Endothelial cell of umbilical vein (primary cell): ENCODE measurements around the gene C13orf46. TPM values are rescaled to one million over a fixed set of nuclear protein-coding genes. Genes with fewer than 3 reads are reported as not detected.

Experiments
- BruUV-seq: library from RNA; stranded (reverse); fragments of 400-500 nt; replicated peaks from 2 replicates; lab custom pipeline; 2021; lab: Mats Ljungman, UMichigan
- CTCF ChIA-PET: fragments of 300-600, 350-600 bp; sonication (Branson Sonifier 250); formaldehyde crosslinking; loops from one replicate; lab custom pipeline; 2021; ENCODE audit warnings: antibody characterized with exemption, inconsistent platforms; lab: Charles Lee
- POLR2A ChIA-PET: fragments of 300-600, 350-600 bp; sonication (Branson Sonifier 250); formaldehyde crosslinking; loops from one replicate; lab custom pipeline; 2021; ENCODE audit warnings: antibody characterized with exemption, inconsistent platforms; lab: Charles Lee
- DNase-seq: peaks from one replicate; pipeline ENCODE4 v3.0.0-alpha.2; 2011; ENCODE audit warnings: low read depth, low spot score
- FAIRE-seq: peaks from 2 replicates; lab custom pipeline; 2011; peaks lifted over from hg19 to GRCh38; lab: Jason Lieb, UNC
- H2AFZ ChIP-seq: 2 replicates; pipeline ENCODE4 v1.6.0; 2012; ENCODE audit warnings: low read depth, low read length, control low read depth, inconsistent platforms
- H3K27ac ChIP-seq: 2 replicates; pipeline ENCODE4 v1.5.1; 2011; ENCODE audit warnings: low read depth, mild to moderate bottlenecking, control low read depth, low read length, moderate library complexity; ENCODE audit not compliant: insufficient read depth
- H3K27me3 ChIP-seq, 2 experiments: 2 replicates each; pipeline versions ENCODE4 v1.6.0 to v1.6.1; 2011; ENCODE audit warnings: low read length in 2 of 2, mixed read lengths in 1 of 2; ENCODE audit not compliant: control insufficient read depth in 2 of 2, insufficient read depth in 2 of 2
- H3K36me3 ChIP-seq, 2 experiments: 2 replicates in 1 of 2; 3 replicates in 1 of 2; pipeline ENCODE4 v1.5.1; 2011; ENCODE audit warnings: low read length in 2 of 2, mild to moderate bottlenecking in 1 of 2, moderate library complexity in 1 of 2; ENCODE audit not compliant: control insufficient read depth in 2 of 2, insufficient read depth in 2 of 2; ENCODE audit errors: extremely low read depth in 1 of 2
- H3K4me1 ChIP-seq: 3 replicates; pipeline ENCODE4 v1.5.1; 2011; ENCODE audit warnings: mild to moderate bottlenecking, low read length; ENCODE audit not compliant: control insufficient read depth, insufficient read depth; ENCODE audit errors: extremely low read depth
- H3K4me2 ChIP-seq: 2 replicates; pipeline ENCODE4 v1.6.1; 2011; ENCODE audit warnings: low read length, control low read depth, mixed read lengths; ENCODE audit not compliant: insufficient read depth
- H3K4me3 ChIP-seq, 3 experiments: fragments of 200-600 bp in 1 of 3; sonication (generic), shearing (Covaris generic) in 1 of 3; replicated peaks in 1 of 3; 2 replicates each; pipeline ENCODE4 v1.5.1; 2011 to 2016; ENCODE audit warnings: control low read depth in 3 of 3, low read length in 3 of 3, mild to moderate bottlenecking in 2 of 3, inconsistent platforms in 1 of 3, low read depth in 1 of 3, moderate library complexity in 1 of 3; ENCODE audit not compliant: insufficient read depth in 1 of 3
- H3K79me2 ChIP-seq: 2 replicates; pipeline ENCODE4 v1.6.0; 2012; ENCODE audit warnings: low read length, inconsistent platforms; ENCODE audit not compliant: control insufficient read depth, insufficient read depth
- H3K9ac ChIP-seq: replicated peaks from 2 replicates; pipeline ENCODE3; 2011; ENCODE audit warnings: low read length, control low read depth; ENCODE audit not compliant: insufficient read depth; ENCODE audit errors: extremely low read depth
- H3K9me1 ChIP-seq: replicated peaks from 3 replicates; pipeline ENCODE4 v1.6.0; 2011; ENCODE audit warnings: mild to moderate bottlenecking, low read length; ENCODE audit not compliant: control insufficient read depth, insufficient read depth; ENCODE audit errors: extremely low read depth
- H3K9me3 ChIP-seq: replicated peaks from 2 replicates; pipeline ENCODE4 v1.5.1; 2012; ENCODE audit warnings: low read length, inconsistent platforms; ENCODE audit not compliant: control insufficient read depth, insufficient read depth
- H4K20me1 ChIP-seq: replicated peaks from 2 replicates; pipeline ENCODE3; 2011; ENCODE audit warnings: mild to moderate bottlenecking, low read length; ENCODE audit not compliant: control insufficient read depth, insufficient read depth; ENCODE audit errors: extremely low read depth
- CTCF ChIP-seq, 2 donors: IDR thresholded peaks; 1 replicate in 1 of 2; 2 replicates in 1 of 2; pipeline ENCODE4 v1.5.1; 2011; ENCODE audit warnings: low read length in 2 of 2, mild to moderate bottlenecking in 2 of 2, moderate library complexity in 2 of 2, control low read depth in 1 of 2, inconsistent platforms in 1 of 2, low read depth in 1 of 2; ENCODE audit not compliant: insufficient read depth in 1 of 2; ENCODE audit errors: extremely low read depth in 1 of 2
- EZH2 ChIP-seq: IDR thresholded peaks from 2 replicates; pipeline ENCODE4 v1.6.1; 2012; ENCODE audit warnings: borderline replicate concordance, low read depth, mild to moderate bottlenecking, moderate library complexity, low read length, inconsistent platforms; ENCODE audit not compliant: severe bottlenecking
- FOS ChIP-seq: IDR thresholded peaks from 2 replicates; pipeline ENCODE4 v1.6.1; 2011; ENCODE audit warnings: mild to moderate bottlenecking, low read length, moderate library complexity, borderline replicate concordance; ENCODE audit not compliant: insufficient read depth
- GATA2 ChIP-seq: IDR thresholded peaks from 2 replicates; pipeline ENCODE4 v1.7.0; 2011; ENCODE audit warnings: low read depth, mild to moderate bottlenecking, moderate library complexity, mixed read lengths, low read length; ENCODE audit not compliant: insufficient read length, insufficient read depth
- JUN ChIP-seq: IDR thresholded peaks from 2 replicates; pipeline ENCODE4 v1.6.1; 2011; ENCODE audit warnings: borderline replicate concordance, low read depth; ENCODE audit not compliant: insufficient read length, insufficient read depth
- MAX ChIP-seq: IDR thresholded peaks from 2 replicates; pipeline ENCODE4 v1.6.1; 2011; ENCODE audit not compliant: insufficient read depth, insufficient read length
- MYC ChIP-seq: IDR thresholded peaks from one replicate; pipeline ENCODE4 v1.6.1; 2011; ENCODE audit warnings: mild to moderate bottlenecking, low read depth, low read length
- POLR2A ChIP-seq: IDR thresholded peaks from 2 replicates; pipeline ENCODE4 v1.6.1; 2012; ENCODE audit warnings: low read depth, mild to moderate bottlenecking, control low read depth, low read length
- POLR2AphosphoS5 ChIP-seq: IDR thresholded peaks from 2 replicates; pipeline ENCODE4 v1.6.1; 2012; ENCODE audit warnings: low read depth, mild to moderate bottlenecking, control low read depth, low read length, moderate library complexity; ENCODE audit not compliant: insufficient read depth
- dilution Hi-C: fragments of 300-500 bp; cut with MboI; formaldehyde crosslinking; loops from one replicate; pipeline ENCODE4 v1.15.0; 2019; ENCODE audit warnings: low sequenced_read_pairs; ENCODE audit not compliant: extremely low pct_ligation_motif_present
- intact Hi-C: fragments of 100-400 bp; cut with micrococcal nuclease; formaldehyde crosslinking; loops from one replicate; pipeline ENCODE4 v1.10.0; 2022
- polyA plus RNA-seq, 4 experiments: library from polyadenylated mRNA; depleted of rRNA in 3 of 4; stranded (reverse) in 3 of 4; unstranded in 1 of 4; fragments of >200 nt; gene quantifications; 2 replicates each; pipeline versions ENCODE4 v1.2.1 to v1.2.3, GENCODE V29; 2011 to 2012; ENCODE audit warnings: missing spikeins in 1 of 4
- total RNA-seq: library from RNA; stranded (reverse); gene quantifications from 2 replicates; pipeline ENCODE4 v1.2.3, GENCODE V29; 2021

The C13orf46 gene
- total and polyA plus RNA-seq, 2 donors (not counting 3 experiments of a cell fraction or from before 2014, with no cell fraction given) = 1.3 to 1.7 TPM

- DNase-seq (no peak), FAIRE-seq (no peak)
- POLR2A ChIA-PET = no interaction called here
- Histone ChIP-seq H4K20me1 (no peaks in the 10 kb centered on the region), H3K9ac (no peak overlapping the region), H3K36me3 (peaks cover 6 to 41% of the 10 kb centered on the region in 2 experiments), H3K4me3 (no peak overlapping the region), H3K79me2 (no peaks in the 10 kb centered on the region), H3K9me1 (no peaks in the 10 kb centered on the region), H3K4me2 (no peak overlapping the region), H3K27me3 (no peaks in the 10 kb centered on the region), H3K27ac (no peak overlapping the region), H3K4me1 (peaks cover 7% of the 10 kb centered on the region), H3K9me3 (no peaks in the 10 kb centered on the region), H2AFZ (no peak overlapping the region)
- dilution Hi-C loops = no loop called here
- BruUV-seq = no TSS peak
- TF ChIP-seq GATA2 (no peak), CTCF (IDR thresholded peaks at IDR 0.05; ENCODE audit: extremely low read depth in 1 of 2, insufficient read depth in 1 of 2, low read depth in 1 of 2, low read length in 2 of 2) (no peak), MYC (no peak), FOS (no peak), MAX (no peak), POLR2AphosphoS5 (no peak), EZH2 (no peak), JUN (no peak), POLR2A (no peak)
- CTCF ChIA-PET = no interaction called here
- intact Hi-C loops = no loop called here
Measured at GRCh38 chr13:114009590-114010400, 35.9 kb upstream of the C13orf46 start.
